ENCODE data around the gene DUSP6.
A peak's percentile ranks its signal among the peaks of the same experiment; 100 is the strongest.

The DUSP6 gene, protein sequence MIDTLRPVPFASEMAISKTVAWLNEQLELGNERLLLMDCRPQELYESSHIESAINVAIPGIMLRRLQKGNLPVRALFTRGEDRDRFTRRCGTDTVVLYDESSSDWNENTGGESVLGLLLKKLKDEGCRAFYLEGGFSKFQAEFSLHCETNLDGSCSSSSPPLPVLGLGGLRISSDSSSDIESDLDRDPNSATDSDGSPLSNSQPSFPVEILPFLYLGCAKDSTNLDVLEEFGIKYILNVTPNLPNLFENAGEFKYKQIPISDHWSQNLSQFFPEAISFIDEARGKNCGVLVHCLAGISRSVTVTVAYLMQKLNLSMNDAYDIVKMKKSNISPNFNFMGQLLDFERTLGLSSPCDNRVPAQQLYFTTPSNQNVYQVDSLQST

DNA sequence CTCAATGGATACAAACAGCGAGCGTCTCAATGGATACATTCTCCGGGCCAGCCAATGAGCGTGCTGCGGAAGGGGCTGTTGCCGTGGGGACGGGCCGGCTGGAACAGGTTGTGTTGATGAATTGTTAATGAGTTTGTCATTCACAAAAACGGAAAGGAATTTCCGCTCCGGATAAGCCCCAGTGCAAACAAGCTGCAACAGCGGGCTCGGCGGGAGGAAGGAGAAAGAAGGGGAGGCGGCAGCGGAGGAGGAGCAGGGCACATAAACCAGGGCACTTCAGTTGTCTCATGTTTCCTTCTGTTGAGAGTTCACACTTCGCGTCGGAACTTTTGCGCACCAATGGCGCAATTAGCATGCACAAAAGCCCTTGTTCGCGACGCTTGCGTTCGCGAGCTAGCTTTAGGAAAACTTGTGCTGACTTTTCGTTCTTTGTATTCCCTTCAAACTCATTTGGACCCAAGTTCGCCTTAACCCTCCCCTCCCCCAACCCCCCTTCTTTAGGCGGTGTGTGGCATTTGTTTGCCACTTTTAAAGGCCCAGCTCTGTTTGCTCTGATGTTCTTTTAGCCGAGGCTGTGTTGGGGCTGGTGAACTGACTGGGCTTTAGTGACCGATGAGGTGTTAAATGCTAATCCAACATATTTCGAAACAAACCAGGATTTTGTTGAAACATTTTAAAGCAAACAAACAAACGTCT is at the start of gene DUSP6:
Gene DUSP6, minus strand, starts transcription at position 10 of the 696 bp plus-strand sequence. CDS start 462 bp downstream, outside the sequence.
- peak; percentile 83 to 99 (median 92) for DNase-seq
- intact Hi-C loops (cut with DNase I) = loop anchor here (5.0 to 10.0 kb wide), 2 partner anchors 110 to 298 kb away; no protein-coding TSS in a partner anchor

DNA sequence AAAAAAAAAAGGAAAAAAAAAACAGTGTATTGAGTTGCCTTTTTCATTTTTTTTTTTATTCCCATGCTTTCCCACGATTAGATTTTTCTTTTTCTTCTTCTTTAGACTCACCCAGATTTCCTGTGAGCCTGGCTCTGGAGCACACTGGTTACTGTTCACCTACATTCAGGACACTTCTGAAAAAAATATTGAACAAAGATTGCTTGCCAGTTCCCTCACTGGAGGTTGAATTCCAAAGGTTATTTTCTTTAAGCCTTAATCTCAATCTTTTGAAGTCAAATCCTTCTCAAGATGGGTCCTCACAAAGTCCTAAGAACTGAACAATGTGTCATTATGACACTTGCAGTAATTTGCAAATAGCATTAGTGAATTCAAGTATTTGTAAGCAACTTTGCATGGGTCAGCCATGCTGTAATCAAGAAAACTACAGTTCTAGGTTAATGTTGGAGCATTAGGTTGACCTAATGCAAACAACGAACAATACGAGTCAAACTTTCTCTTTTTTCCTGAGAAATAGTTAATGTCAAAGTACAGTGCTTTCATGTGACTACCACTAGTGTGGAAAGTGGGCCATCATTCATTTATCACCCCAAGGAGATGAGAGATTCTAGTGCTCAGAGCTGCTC is 49.2 kb upstream of the DUSP6 start:
- intact Hi-C loops (cut with DNase I) = no loop called here
- DNase-seq = no peak

DNA sequence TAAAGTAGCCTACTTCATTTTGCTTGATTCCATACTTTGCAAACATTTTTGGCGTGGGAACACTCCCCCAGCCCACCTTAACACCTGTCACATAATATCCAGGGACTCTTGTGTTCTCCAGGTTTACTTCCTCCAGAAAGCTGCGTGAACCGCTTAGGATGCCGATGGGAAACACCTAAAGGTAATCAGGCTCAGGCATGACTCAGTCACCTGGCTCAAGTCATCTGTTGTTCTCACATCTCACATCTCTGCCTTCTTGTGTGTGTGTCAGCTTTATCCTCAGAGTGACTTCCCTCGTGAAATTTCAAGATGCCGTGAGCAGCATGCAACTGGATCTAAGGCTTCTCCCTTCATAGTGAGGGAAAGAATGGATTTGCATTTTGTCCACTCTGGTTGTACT is 48.1 kb upstream of the DUSP6 start:
- no peak for DNase-seq
- intact Hi-C loops (cut with DNase I) = no loop called here

DNA sequence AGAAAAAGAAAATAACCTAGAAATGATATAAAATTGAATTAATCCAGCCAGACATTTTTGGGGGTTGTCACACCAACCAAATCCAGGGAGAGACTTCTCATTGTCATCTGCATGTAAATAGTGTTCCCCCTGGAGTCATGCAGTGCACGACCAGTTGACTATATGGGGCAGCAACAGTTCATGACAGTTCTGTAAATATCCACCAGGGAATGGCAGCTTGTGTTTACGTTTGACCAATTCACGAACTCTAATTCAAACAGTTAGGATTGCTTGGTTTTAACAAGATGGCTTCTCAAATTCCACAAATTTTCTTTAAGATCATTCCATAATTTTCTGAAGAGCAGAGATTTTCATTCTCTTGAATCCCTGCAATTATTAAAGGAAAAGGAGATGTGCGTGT is 43.4 kb upstream of the DUSP6 start:
- DNase-seq = no peak
- intact Hi-C loops (cut with DNase I) = no loop called here

DNA sequence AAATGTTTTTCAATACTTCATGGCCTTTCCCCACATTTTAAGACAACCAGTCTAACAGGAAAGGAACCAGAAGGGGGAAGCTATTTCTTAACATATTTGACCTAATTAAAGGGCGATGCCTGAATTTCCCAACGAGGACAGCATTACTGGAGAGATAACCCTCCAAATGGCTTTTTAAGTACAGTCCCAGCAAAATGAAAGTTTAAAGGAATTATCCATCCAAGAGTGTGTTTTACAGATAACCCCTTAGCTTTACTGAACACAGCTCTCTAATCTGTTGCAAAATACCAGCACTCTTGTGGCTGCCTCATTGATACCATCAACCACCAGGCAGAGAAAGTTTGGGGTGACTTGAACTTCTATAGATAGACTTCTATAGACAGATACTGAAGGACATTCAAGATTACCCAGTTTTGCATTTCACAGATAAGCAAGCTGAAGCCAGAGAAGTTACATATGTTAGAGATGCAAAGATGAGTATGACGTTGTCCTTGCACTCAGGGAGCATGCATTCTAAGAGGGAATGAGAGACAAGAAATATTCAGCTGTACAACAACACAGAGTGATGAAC is 41.3 kb upstream of the DUSP6 start:
- DNase-seq = no peak
- intact Hi-C loops (cut with DNase I) = no loop called here

DNA sequence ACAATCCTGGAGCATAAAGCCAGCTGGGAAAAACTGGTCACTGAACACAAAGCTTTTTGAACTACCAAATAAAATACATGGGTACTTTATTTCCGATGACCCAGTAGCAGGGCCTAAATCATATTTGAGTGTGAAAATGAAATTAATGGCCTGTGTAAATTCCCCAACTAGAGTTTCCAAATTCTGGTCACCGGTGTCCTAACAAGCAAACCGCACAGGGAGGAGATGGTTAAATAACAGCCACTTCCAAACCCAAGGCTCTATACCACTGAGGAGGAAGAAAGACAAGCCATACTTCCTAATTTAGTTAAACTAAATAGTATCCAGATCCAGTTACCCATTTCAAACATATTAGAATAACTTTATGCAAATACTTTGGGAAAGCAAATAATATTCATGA is 40.1 kb upstream of the DUSP6 start:
- intact Hi-C loops (cut with DNase I) = no loop called here
- DNase-seq = no peak

DNA sequence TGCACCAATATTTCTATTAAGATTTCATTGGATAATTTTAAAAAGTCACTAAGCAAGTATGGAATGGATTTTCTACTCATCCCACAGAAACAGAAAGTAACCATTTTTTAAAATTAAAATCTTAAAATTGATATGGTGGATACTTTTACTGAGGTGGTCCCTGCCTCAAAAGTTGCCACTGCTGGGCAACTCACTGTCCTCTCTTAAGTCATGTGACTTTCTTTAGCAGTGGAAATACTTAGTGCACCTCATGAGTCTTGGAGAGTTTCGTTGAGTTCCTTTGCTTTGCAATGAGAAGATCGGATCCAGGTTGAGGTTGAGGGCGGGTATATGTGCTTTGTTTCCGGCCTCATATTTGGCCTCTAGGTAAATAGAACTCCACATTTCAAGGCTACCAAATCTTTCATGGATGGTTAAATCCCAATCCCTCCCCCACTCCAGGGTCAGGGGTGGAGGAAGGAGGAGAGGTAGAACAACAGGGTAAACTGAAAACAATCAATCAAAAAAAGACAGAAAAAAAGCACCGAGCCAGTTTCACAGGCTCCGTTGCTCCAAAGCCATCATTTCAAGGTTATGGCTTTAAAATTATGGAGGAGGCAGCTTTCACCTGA is 39.5 kb upstream of the DUSP6 start:
- intact Hi-C loops (cut with DNase I) = no loop called here
- no peak for DNase-seq

DNA sequence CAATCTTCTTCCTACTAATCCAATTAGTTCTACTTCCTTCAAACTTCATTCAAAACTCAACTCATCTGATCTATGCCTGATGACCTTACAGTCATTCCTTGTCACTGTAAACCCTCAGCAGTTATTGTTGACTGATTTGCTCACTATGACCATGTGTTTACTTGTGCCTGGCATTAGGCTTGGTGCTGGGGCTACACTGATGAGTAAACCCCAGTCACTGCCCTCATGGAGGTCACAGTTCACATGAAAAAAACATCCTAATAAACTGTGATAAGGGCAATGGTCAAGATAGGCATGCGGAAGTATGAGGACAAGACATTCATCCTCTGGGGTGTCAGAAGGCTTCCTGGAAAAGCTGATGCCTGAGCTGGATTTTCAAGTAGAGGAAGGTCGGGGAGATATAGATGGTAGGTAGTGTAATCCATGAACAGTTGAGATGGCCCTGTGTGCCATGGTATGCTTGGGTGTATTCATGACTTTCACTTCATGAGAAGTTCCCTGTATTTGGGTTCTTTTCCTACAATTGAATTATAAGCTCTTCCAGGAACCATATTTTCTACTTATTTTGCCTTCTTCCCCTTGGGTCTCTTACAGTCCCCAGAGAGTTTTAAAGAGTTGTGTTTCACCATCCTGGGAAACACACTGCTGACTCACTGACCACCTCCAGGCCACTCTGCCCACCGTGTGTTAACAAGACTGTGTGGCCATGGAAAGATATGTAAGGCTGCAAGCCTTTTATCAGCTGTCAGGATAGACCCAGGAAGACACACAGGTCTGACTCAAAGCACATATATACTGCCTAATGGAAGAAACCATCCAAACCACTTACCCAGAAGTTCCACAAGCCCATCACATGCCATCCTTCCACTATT is 38.7 kb upstream of the DUSP6 start:
- no peak for DNase-seq
- intact Hi-C loops (cut with DNase I) = no loop called here

DNA sequence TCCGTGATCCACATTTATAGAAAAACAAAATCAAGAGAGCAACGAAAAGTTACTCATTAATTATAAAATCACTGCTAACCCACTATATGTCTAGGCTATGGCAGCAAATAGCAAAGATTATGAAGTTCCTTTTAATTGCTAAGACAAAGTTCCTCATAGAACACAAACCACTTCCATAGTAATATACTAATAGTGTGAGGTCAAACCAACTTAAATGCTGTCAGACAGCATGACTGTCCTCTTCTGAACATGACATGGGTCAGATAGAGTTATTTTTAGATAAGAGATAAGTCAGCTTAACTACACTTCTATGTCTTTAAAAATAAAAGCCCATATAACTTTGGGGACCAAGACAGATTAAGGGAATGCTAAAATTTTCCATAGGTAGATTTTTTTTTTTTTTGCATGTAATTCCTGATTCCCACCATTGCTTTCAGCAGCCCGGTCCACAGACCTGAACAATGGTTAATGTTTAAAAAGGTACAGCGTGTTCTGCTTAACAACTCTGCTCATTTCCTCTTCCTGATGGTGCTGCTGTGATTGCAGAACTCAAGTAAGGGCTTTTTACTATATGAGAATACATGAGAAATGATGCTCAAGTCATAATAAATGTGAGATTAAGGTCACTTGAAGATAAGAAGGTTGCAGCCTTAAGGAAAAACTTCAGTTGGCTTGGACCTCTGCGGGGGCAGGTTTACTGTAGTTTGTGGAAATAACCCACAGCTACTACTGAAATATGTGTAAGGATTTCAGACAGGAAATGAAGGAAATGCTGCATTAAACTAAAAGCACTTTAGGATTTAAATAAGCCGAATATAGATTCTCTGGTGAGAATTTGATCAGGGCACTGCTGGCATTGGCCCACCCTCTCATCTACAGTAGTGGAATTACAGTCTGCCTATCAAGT is 37.7 kb upstream of the DUSP6 start:
- no peak for DNase-seq
- intact Hi-C loops (cut with DNase I) = no loop called here

DNA sequence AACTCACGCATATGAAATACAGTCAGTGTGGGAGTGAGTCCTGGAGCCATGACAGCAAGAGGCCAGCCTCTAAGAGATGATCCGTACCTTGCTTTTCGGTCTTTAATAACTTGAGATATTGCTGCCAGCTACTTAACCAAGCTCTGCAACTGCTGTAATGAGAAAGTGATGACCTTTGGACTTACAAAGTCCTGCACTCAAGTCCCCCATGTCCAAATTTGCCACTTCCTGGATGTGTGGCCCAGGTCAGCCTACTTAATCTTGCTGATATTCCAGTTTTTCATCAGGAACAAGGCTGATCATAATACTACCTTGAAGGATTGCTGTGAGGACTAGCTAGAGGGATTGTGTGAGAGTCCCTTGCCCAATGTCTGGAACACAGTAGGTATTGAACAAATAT is 33.8 kb upstream of the DUSP6 start:
- intact Hi-C loops (cut with DNase I) = no loop called here
- no peak for DNase-seq

DNA sequence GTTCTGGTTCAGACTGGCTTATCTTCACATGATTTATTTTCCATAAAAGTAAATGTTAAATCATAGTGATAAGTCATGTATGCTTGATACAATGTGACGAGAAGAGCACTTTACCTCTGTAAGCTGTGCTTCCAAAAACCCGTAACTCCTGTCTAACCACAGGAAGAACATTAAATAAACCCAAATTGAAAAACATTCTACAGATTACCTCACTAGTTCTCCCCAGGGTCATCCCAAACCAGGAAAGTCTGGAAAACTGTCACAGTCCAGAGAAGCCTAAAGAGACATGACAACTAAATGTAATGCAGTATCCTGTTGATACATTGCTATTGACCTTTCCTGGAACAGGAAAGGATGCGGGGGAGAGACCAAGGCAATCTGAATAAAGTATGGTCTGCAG is 32.5 kb upstream of the DUSP6 start:
- intact Hi-C loops (cut with DNase I) = no loop called here
- no peak for DNase-seq

DNA sequence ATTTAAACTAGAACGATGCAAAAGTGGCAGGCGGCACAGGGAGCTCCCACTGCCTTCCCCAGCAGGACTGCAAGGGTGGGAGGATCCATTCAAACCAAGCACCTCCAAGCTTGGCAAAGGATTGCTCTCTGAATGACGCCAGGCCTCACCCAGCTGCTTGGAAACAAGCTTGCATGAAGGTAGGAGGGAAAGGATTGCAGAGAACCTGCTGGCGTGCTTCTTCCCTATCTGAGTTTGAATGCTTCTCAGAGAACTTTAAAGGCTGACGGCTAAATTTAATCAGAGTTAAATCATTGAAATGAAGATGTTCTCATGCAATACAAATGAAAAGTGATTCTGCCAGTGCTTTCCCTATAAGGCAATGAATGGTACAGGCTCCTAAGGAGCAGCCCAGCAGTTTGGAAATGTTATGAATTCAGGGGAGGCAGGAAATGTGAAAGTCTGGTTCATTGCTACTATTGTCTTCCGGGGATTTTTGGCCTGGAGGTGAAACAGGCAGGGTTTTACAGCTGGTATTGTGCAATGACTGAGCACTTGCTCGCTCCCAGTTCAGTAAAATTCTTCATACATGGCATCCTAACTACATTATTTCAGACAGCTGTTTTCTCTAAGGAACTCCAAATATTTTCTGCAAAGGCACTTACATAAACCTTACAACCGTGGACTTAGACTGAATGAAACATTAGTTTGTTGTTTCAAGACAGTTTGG is 31.9 kb upstream of the DUSP6 start:
- intact Hi-C loops (cut with DNase I) = no loop called here
- DNase-seq = peak; percentile 12 to 94 (median 66)

DNA sequence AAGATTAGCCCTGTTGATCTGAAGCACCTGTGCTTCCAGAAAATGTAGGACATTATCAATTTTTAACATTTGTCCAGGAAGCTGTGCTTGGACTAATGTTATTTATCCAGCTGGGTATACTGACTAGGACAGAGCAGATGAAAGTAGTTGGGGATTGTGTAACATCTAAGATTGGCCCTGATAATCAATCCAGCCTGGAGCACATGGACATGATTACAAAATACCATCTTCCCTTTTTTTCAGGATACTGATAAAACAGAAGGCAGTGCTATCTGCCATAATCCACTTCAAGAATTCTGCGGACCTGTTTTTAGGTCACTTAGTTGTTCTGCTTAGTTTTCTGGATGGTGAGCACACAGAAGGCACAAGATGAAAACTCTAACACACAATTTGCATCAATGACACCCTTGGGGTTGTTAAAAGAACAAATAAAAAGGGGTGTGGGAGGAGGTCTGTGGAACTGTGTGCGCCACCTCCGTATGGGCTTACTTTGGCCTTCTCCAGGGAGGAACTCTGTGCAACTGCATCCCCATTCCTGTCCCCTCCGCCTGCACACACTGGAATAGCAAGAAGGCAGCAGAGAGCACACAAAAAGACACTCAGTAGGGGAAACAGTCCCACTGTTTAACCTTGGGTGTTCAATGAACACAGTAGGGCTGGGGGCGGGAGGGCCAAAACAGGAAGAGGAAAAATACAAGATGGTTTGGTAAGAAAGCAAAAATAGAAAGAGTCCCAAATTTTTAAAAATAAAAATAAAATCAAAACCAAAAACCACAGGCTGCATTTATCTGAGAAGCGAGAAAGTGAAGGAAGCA is 31.1 kb upstream of the DUSP6 start:
- intact Hi-C loops (cut with DNase I) = no loop called here
- DNase-seq = peak in 1 of 10 donors; percentile 13

DNA sequence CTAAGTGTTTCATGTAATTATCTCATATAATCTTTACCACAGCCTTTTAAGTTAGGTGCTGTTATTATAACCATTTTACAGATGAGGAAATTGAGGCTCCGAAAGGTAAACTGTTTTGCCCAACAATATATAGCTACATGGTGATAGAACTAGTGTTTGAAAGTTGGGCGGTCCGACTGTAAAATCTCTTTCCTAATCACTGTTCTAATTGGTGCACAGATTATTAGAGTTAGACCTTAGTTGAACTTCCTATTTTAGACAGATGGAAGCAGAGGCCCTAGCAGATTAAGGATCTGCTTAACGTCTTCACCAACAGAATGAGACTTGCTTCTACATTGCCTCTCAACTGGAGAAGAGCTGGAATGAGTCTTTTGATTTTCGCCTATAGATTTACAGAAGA is 30.0 kb upstream of the DUSP6 start:
- intact Hi-C loops (cut with DNase I) = no loop called here
- no peak for DNase-seq

DNA sequence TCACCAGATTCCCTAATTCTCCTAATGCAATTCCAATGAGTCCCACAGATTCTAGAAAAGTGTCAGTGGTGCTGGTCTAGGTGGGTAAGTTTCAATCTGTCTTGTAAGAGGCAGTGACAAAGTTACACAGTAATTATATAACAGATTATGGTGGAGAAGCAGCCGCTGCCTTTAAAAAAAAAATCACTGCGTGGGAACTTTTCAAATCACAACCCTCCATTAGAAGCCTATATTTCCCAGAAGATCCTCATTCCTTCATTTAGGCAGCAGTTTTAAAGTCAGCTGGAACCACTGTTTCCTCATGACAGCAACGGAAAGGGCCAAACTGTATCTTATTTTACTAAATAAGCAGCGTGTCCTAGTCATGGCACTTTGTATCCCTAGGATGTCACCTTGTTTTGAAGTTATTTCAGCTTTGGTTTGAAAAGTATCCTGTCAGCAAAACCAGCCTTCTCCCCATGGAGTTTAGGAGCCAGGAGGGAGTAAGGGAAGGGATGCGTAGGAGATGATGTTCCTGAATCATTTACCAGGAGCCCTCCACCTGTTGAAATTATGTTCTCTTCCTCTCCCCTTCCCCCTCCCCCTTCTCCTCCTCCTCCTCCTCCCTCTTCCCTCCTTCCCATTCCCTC is 27.7 kb upstream of the DUSP6 start:
- intact Hi-C loops (cut with DNase I) = no loop called here

DNA sequence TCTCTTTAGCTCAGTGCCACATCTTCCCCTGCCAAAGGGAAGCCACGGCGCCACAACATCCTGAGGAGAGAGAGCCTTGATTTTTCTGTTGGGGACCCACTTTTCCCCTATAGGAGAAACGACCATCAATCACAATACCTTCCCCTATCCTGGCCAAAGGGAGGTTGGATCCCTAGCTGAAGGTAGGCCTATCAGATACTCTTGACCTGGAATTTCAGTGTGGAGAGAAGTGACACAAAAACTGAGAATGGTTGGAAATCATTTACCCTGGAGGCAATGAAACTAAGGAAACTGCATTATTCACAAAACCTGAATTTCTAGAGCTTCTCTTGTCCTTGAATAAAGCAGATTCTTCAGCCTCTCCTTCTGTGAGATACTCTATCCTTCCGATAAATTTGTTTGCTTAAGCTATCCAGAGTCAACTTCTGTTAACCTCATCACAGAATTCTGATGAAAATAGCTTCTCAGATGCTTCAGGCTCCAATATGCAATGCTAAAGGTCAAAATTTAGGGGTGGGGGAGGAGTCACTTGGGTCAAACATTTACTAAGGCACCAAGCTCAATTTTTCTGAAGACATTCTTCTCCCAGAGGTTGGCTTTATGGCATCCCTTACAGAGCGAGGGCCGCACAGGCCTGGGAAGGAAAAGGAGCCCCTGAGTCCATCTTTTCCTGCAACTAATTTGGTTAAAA is 27.0 kb upstream of the DUSP6 start:
- intact Hi-C loops (cut with DNase I) = no loop called here
- peak in 1 of 10 donors; percentile 15 for DNase-seq

More for the DNA sequence above, 27.7 kb upstream of the DUSP6 start:
- DNase-seq = no peak
